Stimulated activated CD8-positive, alpha-beta memory T cell treated with anti-CD3 and anti-CD28 coated beads, Interleukin-12 subunit alpha, Interleukin-12 subunit beta, amount 100 ng/mL, for 24 hours (primary cell): Measurements from ENCODE around the gene PAXIP1.
"Not testable (repeated sequence)": the region's sequence is repeated elsewhere in the genome, so short reads cannot be mapped to it uniquely, and the experiment has no call there.

Source experiments
- DNase-seq: peaks from one replicate; pipeline ENCODE4 v3.0.0-alpha.2; 2020; ENCODE audit errors: extremely low read depth

PAXIP1 gene

DNA sequence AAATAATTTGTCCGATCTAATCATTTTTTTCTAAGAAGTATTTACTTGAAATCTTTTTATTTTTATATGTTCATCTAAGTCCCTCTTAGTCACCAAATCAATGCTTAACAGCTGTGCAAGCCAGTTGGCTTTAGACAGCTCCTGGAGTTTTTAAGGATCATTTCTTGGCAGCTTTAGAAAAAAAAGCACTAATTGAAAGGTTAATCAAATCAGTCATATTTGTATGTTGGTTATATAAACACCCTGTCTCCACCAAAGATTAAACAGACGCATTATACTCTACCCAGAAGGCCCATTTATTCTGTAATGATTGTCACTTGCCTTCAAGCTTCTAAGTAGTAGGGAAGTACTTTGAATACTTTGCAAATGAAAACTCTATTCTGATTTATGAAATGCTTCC, 60.2 kb downstream of the PAXIP1 start:
- no peak for DNase-seq

GRCh38 chr7:154937837-154938236, 65.1 kb downstream of the PAXIP1 start:
- no peak for DNase-seq

DNA sequence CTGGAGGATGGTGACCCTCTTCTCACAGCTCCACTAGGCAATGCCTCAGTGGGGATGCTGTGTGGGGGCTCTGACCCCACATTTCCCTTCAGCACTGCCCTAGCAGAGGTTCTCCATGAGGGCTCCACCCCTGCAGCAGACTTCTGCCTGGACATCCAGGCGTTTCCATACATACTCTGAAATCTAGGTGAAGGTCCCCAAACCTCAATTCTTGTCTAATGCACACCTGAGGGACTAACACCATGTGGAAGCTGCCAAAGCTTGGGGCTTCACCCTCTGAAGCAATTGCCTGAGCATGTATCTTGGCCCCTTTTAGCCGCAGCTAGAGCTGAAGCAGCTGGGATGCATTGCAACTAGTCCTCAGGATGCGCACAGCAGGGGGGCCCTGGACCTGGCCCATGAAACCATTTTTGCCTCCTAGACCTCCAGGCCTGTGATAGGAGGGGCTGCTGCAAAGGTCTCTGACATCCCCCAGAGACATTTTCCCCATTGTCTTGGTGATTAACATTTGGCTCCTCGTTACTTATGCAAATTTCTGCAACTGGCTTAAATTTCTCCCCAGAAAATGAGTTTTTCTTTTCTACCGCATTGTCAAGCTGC, 68.5 kb downstream of the PAXIP1 start:
- not testable (repeated sequence) for DNase-seq

DNA sequence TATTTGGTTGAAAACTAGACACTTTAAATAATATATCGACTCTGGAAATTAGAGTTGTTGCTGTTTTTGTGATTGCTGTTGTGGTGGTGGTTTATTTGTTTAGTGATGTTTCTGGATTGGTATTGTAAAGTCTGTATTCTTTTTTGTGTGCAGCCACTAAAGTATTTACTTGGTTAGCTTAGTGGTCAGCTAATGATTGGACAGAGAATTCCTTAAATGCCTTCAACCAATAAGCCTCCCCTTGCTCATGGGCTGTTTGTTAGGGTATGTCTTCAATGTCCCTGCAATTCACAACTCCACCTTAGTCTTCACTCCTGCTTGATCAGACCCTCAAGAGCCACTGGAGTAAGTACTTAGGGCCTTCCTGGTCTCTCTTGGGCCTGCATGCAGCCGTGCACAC, 71.0 kb downstream of the PAXIP1 start:
- DNase-seq, result no peak

DNA sequence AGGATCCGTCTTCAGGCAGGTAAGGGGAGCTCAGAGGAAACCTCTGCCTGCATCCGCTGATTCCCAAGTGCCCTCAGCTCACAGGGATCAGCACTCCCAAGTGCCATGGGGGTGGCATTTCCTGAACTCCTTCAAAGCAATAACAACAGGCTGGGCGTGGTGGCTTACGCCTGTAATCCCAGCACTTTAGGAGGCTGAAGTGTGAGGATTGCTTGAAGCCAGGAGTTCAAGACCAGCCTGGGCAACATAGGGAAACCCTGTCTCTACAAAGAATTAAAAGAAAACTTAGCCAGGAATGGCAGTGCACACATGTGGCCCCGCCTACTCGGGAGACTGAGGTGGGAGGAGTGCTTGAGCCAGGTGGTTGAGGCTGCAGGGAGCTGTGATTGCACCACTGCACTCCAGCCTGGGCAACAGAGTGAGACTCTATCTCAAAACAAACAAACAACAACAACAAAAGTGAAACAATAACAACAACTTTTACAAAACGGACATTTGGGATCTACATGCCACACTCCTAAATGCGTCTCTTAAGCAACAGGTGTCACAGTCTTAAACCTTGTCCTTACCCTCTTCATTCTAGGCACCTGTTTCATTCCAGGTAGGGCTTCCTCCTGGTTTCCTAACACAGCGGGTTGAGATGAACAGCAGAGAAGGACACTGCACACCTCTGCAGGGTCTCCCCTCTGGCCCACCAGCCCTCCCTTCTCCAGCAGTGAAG, 73.8 kb downstream of the PAXIP1 start:
- no peak for DNase-seq

DNA sequence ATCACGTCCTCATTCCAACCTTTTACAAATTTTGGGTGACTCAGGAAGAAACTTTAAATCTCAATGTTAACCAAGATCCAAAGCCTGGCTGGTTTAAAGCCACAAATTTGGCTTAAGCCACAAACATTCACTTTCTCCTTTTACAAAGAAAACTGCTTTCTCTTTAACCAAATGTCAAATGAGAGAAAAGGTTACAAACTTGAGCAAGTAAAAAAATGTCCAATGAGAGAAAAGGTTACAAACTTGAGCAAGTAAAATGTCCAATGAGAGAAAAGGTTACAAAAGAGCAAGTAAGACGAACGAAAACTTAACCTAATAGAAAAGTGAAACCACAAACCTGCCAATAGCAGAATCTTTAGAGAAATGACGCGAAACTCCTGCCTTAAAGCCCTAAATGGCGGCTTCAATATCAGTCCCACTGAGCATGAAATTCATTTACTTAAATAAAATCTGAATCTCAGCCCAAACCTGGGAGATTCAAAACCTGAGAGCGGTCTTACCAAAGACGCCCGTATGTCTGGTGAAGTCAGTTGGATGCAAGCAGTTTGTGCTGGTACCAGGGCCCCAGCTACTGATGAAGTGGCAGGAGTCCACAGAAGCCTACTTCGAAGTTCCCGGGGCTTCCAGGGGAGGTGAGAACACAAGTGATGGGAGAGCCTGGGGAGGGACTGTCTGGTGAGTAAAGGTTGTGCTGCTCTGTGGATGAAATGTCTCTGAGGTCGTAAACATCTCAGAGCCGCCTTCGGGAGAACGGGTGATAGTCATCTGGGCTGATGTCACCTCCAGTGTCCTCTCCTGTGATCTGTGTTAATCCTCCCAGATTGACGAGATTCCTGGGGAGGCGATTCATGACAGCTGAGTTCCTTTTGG, 74.6 kb downstream of the PAXIP1 start:
- DNase-seq, result no peak

DNA sequence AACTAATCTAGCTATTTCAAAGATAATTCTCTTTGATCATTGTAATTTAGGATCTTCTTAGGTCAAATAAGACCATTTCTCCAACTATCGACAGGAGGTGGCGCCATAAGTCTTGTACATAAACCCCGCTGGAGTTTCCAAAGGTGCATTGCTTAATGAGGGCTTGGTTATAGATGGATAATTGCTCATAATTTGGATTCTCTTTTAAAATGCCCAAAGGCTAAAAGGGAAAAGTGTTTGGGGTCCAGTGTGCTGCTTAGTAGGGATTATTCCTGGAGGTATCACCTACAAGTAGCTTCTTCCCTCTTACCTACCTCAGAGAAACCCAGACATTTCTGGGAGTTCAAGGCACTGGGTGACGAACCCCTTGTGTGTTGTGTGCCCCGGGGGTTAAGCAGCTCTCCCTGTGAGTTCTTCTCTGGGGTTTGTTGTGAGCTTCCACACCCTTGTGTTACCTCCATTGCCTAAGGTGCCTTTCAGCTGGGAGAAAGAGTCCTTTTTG, 75.2 kb downstream of the PAXIP1 start:
- peak; percentile 31 for DNase-seq

DNA sequence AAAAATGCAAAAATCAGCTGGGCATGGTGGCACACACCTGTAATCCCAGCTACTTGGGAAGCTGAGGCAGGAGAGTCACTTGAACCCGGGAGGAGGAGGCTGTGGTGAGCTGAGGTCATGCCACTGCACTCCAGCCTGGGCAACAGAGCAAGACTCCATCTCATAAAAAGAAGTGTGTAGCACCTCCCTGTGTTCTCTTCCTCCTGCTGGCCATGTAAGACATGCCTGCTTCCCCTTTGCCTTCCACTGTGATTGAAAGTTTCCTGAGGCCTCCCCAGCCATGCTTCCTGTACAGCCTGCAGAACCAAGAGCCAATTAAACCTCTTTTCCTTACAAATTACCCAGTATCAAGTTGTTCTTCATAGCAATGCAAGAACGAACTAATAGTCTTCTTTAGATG, 80.5 kb downstream of the PAXIP1 start:
- DNase-seq, result not testable (repeated sequence)

- DNase-seq, result no peak
Measured at GRCh38 chr7:154919344-154920225, 83.3 kb downstream of the PAXIP1 start.

DNA sequence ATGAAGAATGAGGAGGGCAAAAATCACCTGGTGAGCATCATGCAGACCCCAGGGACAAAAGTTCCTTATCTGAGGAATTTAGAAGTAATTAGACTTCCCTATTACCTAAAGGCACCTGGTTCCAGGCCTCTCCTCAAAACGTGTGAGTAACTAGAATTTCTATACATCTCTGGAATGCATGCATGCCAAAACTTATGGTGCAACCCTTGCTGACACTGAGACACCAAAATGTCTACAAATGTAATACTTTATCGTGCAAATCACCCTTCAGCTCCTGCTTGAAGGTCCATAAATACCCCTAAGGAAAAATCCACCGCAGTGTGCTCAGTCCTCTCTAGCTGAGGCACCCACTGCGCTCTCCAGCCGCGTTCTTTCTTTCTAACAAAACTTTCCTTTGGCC, 84.2 kb downstream of the PAXIP1 start:
- DNase-seq, result no peak

GRCh38 chr7:154918266-154918665, 84.7 kb downstream of the PAXIP1 start:
- no peak for DNase-seq

- no peak for DNase-seq
Measured at GRCh38 chr7:154917808-154918160, 85.1 kb downstream of the PAXIP1 start.

DNA sequence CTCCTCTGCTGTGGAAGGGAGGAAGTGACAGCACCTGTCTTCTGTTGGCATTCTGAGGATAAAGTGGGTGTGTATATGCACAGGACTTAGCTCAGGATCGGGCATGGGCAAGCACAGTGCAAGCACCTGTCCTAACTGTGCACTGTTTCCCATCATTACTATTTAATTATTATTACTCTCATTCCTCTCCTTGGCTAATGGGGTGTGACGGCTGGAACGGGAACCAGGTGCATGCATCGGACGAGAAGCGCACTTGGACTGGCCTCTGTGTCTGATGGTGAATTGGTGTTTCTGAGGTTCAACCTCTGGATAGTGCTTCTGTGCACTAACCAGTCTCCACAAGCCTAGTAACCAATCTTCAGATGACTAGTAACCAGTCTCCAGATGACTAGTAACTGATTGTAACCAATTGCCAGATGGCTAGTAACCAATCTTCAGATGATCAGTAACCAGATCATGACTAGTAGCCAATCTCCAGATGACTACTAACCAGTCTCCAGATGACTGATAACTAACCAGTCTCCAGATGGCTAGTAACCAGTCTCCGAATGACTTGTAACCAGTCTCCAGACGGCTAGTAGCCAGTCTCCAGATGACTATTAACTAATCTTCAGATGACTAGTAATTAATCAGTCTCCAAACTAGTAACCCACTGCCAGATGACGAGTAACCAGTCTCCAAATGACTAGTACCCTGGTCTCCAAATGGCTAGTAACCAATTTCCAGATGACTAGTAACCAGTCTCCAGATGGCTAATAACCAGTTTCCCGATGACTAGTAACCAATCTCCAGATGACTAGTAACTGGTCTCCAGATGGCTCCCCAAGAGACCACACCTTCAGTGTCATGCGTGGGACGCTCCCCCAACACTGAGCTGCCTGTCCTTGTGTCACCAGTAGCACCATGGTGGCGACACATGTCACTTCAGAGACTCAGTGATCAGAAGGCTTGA, 85.8 kb downstream of the PAXIP1 start:
- no peak for DNase-seq

GRCh38 chr7:154916381-154916780, 86.5 kb downstream of the PAXIP1 start:
- DNase-seq, result no peak

GRCh38 chr7:154915600-154915999, 87.3 kb downstream of the PAXIP1 start:
- DNase-seq, result no peak

DNA sequence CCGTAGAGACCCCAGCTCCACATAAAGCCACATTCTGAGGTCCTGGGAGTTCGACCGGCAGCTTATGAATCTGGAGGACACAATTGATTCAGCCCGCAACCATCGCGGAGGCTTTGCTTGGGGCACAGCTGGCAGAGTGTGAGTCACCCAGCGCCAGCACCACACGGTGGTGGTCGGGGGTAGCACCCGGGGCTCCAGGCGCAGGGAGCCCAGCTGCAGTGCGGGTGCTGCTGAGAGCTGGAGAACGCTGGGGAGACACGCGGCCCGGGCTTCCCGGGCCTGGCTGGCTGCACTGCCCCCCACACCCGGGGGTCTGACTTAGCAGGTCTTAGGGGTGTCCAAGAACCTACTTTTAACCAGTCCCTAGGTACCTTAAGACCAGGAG, 87.9 kb downstream of the PAXIP1 start:
- no peak for DNase-seq

GRCh38 chr7:154914308-154914995, 88.5 kb downstream of the PAXIP1 start:
- DNase-seq, result no peak

DNA sequence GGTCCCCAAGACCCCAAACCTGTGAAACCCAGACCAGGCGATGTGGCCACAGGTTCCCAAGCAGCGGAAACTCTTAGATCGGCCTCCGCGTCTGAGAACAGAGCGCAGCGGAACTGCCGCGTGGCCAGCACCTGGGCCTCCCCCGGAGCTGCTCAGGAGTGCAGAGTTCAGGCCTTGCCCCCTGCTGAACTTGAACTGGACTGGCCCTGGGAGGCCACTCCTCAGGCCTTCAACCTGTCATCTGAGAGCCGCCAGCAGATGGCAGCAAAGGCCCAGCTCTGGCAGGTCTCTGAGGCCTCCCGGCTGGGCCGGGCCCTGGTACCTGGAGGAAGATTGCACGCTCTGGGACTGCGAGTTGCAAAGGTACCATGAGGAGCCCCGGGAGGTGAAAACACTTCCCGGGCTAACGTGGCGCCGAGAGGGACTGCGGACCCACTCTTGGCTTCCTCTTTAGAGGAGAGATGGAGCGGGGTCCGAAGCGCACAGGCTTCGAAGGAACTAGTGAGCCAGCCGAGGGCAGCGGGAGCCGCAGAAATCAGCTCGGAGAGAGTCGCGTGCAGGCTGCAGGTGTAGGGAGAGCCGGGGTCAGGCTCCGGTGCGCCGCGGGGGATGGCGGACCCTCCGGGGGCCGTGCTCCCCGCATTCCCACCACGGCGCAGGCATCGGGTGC, 89.2 kb downstream of the PAXIP1 start:
- peak; percentile 65 for DNase-seq

- no peak for DNase-seq
Measured at GRCh38 chr7:154912871-154913637, 89.9 kb downstream of the PAXIP1 start.
